OCI-LY3 (cell line): ENCODE results near the gene ZNF592.

ENCODE experiments used
- CTCF ChIP-seq: fragments of 200-600, 300-600 bp; sonication (generic); IDR thresholded peaks from 2 replicates; pipeline ENCODE4 v1.5.1; 2014; ENCODE audit warnings: antibody characterized with exemption, low read length, low read depth
- EZH2phosphoT487 ChIP-seq: fragments of 200-600 bp; shearing (Covaris generic); IDR thresholded peaks from 2 replicates; pipeline ENCODE4 v1.6.1; 2018; ENCODE audit warnings: antibody characterized with exemption, mixed run types, low read depth

- TF ChIP-seq EZH2phosphoT487 (no peak), CTCF (no peak)
Observed at GRCh38 chr15:84731774-84732173, 16.6 kb upstream of the ZNF592 start.
